ENCODE results near the gene ALG12.

ALG12 gene

GRCh38 chr22:49933236-49934159, 15.3 kb upstream of the ALG12 start:
- no peak overlapping the region for H3K4me3 ChIP-seq (ENCODE audit: low read depth, low read length)

- H3K4me3 ChIP-seq (ENCODE audit: low read depth, low read length) = no peak overlapping the region
These were observed 12.6 kb upstream of the ALG12 start for GRCh38 chr22:49930596-49931412.

GRCh38 chr22:49929994-49930575, 11.8 kb upstream of the ALG12 start:
- no peak overlapping the region for H3K4me3 ChIP-seq (ENCODE audit: low read depth, low read length)

GRCh38 chr22:49929211-49929979, 11.2 kb upstream of the ALG12 start:
- no peak overlapping the region for H3K4me3 ChIP-seq (ENCODE audit: low read depth, low read length)

GRCh38 chr22:49928555-49929210, 10.4 kb upstream of the ALG12 start:
- no peak overlapping the region for H3K4me3 ChIP-seq (ENCODE audit: low read depth, low read length)

- no peak overlapping the region for H3K4me3 ChIP-seq (ENCODE audit: low read depth, low read length)
These were observed 9.9 kb upstream of the ALG12 start for GRCh38 chr22:49928185-49928495.

- H3K4me3 ChIP-seq (ENCODE audit: low read depth, low read length) = no peak overlapping the region
These were observed 9.4 kb upstream of the ALG12 start for GRCh38 chr22:49927483-49928184.

GRCh38 chr22:49926916-49927315, 8.7 kb upstream of the ALG12 start:
- H3K4me3 ChIP-seq (ENCODE audit: low read depth, low read length) = no peak overlapping the region

GRCh38 chr22:49925525-49926128, 7.4 kb upstream of the ALG12 start:
- no peak overlapping the region for H3K4me3 ChIP-seq (ENCODE audit: low read depth, low read length)

GRCh38 chr22:49924113-49924833, 6.0 kb upstream of the ALG12 start:
- no peak overlapping the region for H3K4me3 ChIP-seq (ENCODE audit: low read depth, low read length)

- no peak overlapping the region for H3K4me3 ChIP-seq (ENCODE audit: low read depth, low read length)
These were observed 5.2 kb upstream of the ALG12 start for GRCh38 chr22:49923445-49923844.

GRCh38 chr22:49922926-49923325, 4.7 kb upstream of the ALG12 start:
- H3K4me3 ChIP-seq (ENCODE audit: low read depth, low read length) = no peak overlapping the region

- H3K4me3 ChIP-seq (ENCODE audit: low read depth, low read length) = no peak overlapping the region
These were observed 4.2 kb upstream of the ALG12 start for GRCh38 chr22:49922484-49922883.

- no peak overlapping the region for H3K4me3 ChIP-seq (ENCODE audit: low read depth, low read length)
These were observed 3.5 kb upstream of the ALG12 start for GRCh38 chr22:49921508-49922278.

- H3K4me3 ChIP-seq (ENCODE audit: low read depth, low read length) = no peak overlapping the region
These were observed 2.6 kb upstream of the ALG12 start for GRCh38 chr22:49920859-49921258.

- H3K4me3 ChIP-seq (ENCODE audit: low read depth, low read length) = peak overlapping the region; percentile 45
These were observed 958 bp upstream of the ALG12 start for GRCh38 chr22:49918911-49919881.

GRCh38 chr22:49916831-49917230, 1.4 kb downstream of the ALG12 start:
- H3K4me3 ChIP-seq (ENCODE audit: low read depth, low read length) = no peak overlapping the region

Data from iPS-11a (cell line).